ENCODE data around the gene DYRK1A. TPM values are rescaled to one million over a fixed set of nuclear protein-coding genes. Genes with fewer than 3 reads are reported as not detected.

The DYRK1A gene
- total RNA-seq, 1 donor from 2014 or later, result 23.6 TPM

- H3K4me3 ChIP-seq (ENCODE audit: low read depth, low read length), result no peak overlapping the region
- DNase-seq (ENCODE audit: low read depth), result no peak
- TF ChIP-seq, protein P1, sequence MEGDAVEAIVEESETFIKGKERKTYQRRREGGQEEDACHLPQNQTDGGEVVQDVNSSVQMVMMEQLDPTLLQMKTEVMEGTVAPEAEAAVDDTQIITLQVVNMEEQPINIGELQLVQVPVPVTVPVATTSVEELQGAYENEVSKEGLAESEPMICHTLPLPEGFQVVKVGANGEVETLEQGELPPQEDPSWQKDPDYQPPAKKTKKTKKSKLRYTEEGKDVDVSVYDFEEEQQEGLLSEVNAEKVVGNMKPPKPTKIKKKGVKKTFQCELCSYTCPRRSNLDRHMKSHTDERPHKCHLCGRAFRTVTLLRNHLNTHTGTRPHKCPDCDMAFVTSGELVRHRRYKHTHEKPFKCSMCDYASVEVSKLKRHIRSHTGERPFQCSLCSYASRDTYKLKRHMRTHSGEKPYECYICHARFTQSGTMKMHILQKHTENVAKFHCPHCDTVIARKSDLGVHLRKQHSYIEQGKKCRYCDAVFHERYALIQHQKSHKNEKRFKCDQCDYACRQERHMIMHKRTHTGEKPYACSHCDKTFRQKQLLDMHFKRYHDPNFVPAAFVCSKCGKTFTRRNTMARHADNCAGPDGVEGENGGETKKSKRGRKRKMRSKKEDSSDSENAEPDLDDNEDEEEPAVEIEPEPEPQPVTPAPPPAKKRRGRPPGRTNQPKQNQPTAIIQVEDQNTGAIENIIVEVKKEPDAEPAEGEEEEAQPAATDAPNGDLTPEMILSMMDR (conservative IDR thresholded peaks at IDR 0.05; ENCODE audit: low read depth, low read length), result no peak
Observed at GRCh38 chr21:37507716-37508115, 141.1 kb downstream of the DYRK1A start.

- H3K4me3 ChIP-seq (ENCODE audit: low read depth, low read length), result no peak overlapping the region
- no peak for DNase-seq (ENCODE audit: low read depth)
- TF ChIP-seq, protein P1 (conservative IDR thresholded peaks at IDR 0.05; ENCODE audit: low read depth, low read length), result no peak
Observed at GRCh38 chr21:37508341-37508740, 141.8 kb downstream of the DYRK1A start.

GRCh38 chr21:37509802-37510393 lies 143.3 kb downstream of the DYRK1A start:
- H3K4me3 ChIP-seq (ENCODE audit: low read depth, low read length), result no peak overlapping the region
- TF ChIP-seq, protein P1 (conservative IDR thresholded peaks at IDR 0.05; ENCODE audit: low read depth, low read length), result no peak
- DNase-seq (ENCODE audit: low read depth), result no peak

GRCh38 chr21:37511848-37512247 lies 145.3 kb downstream of the DYRK1A start:
- TF ChIP-seq, protein P1 (conservative IDR thresholded peaks at IDR 0.05; ENCODE audit: low read depth, low read length), result no peak

DNA sequence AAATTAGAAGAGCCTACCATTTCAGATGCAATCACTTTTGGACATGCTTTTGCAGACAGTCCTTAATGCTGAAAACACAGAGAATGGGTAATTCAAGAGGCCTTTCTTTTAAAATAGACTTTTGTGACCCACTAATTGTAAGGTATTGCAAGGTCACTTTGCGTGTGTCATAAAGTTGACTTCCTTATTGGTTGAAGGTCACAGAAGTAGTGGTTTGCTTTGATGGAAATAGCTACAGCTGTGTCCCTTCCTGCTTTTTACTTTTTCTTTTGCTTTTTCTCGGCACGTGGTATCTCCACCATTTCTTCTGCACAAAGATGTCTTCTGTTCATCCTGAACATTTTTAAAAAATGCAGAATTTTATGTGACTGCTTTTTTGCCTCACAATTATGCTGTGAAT lies 146.8 kb downstream of the DYRK1A start:
- H3K4me3 ChIP-seq (ENCODE audit: low read depth, low read length), result no peak overlapping the region
- TF ChIP-seq, protein P1 (conservative IDR thresholded peaks at IDR 0.05; ENCODE audit: low read depth, low read length), result no peak

More at GRCh38 chr21:37511848-37512247, 145.3 kb downstream of the DYRK1A start:
- DNase-seq (ENCODE audit: low read depth), result no peak
- no peak overlapping the region for H3K4me3 ChIP-seq (ENCODE audit: low read depth, low read length)

DNA sequence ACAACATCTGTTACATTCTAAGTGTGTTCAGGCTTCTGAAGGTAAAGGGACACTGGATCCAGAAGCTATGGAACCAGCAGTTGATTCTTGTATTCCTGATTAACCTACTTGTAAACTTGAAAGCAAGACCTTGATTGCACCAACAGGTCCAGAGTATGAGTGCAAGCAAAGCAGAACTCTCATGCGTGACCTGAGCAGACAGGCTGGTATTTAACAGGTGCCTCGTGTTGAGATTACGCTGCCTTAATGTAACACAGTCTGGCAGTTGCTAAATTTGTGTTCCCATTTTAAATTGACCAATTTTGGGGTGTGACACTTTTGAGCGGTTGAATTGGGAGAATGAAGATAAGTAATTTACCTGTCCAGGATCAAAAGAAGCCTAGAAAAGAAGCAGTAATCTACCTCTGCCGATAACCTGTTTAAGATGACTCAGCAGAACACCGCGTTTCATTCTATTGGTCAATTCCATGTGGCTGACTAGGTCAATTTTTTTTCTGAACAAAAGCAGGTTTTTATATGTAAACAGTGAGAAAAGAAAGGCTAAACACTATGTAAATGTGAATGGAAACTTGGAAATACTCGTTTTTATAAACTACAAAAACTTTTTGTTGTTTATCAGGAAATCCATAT lies 147.6 kb downstream of the DYRK1A start:
- no peak for DNase-seq (ENCODE audit: low read depth)
- TF ChIP-seq, protein P1 (conservative IDR thresholded peaks at IDR 0.05; ENCODE audit: low read depth, low read length), result no peak
- H3K4me3 ChIP-seq (ENCODE audit: low read depth, low read length), result no peak overlapping the region

More for the DNA sequence above, 146.8 kb downstream of the DYRK1A start:
- no peak for DNase-seq (ENCODE audit: low read depth)

- TF ChIP-seq, protein P1 (conservative IDR thresholded peaks at IDR 0.05; ENCODE audit: low read depth, low read length), result no peak
- H3K4me3 ChIP-seq (ENCODE audit: low read depth, low read length), result no peak overlapping the region
- no peak for DNase-seq (ENCODE audit: low read depth)
Observed at GRCh38 chr21:37516998-37517397, 150.4 kb downstream of the DYRK1A start.

Measured in epithelial cell of proximal tubule (primary cell).